ENCODE measurements around the gene STIM2. TPM values are rescaled to one million over a fixed set of nuclear protein-coding genes. Genes with fewer than 3 reads are reported as not detected.

The STIM2 gene
- total and polyA plus RNA-seq, 10 of the 15 experiments (the other 5 are each of a cell fraction or from before 2014, with no cell fraction given): 4.7 to 41.5 (median 16.9) TPM

- TF ChIP-seq STAT3 (IDR thresholded peaks at IDR 0.05; ENCODE audit: low read depth, low read length) (no peak), SREBF2 (IDR thresholded peaks at IDR 0.05; ENCODE audit: low read length) (no peak)
These were observed 27.2 kb downstream of the STIM2 start (continued) for GRCh38 chr4:26887809-26888208.

- intact Hi-C loops (cut with micrococcal nuclease; ENCODE audit: unreplicated experiment) (no loop called here), in situ Hi-C loops (cut with MboI) (loop anchor here (10.0 kb wide), 1 partner anchor 105 kb away; no protein-coding TSS in a partner anchor)
- H3K4me2 ChIP-seq (ENCODE audit: control insufficient read depth, insufficient read depth): no peak overlapping the region
- peaks cover 1% of the 10 kb centered on the region; the same call in 2 of the 3 replicates for H3K9me3 ChIP-seq (replicated peaks; ENCODE audit: control insufficient read depth, insufficient read depth, low read length)
- no peak overlapping the region for H3K27ac ChIP-seq (ENCODE audit: control insufficient read depth, insufficient read depth)
- H4K20me1 ChIP-seq (ENCODE audit: control insufficient read depth, insufficient read depth): no peaks in the 10 kb centered on the region
- ChIA-PET CTCF (no interaction called here), RAD21 (ENCODE audit: unreplicated experiment) (no interaction called here), SMC1A (ENCODE audit: uncharacterized antibody, unreplicated experiment) (interaction anchor here (6.6 kb wide), 1 partner anchor 103 kb away, joined by 92 read pairs; no protein-coding TSS in a partner anchor), POLR2A (no interaction called here)
- WGBS (ENCODE audit: insufficient coverage, insufficient replicate concordance, low lambda C conversion rate, missing lambda C conversion rate): 97% methylated on average over 3 of the region's 3 CpGs
- no peaks in the 10 kb centered on the region for H3K36me3 ChIP-seq (ENCODE audit: control insufficient read depth in 2 of 2, insufficient read depth in 2 of 2, low read length in 1 of 2)
- H3K4me1 ChIP-seq (ENCODE audit: control insufficient read depth, insufficient read depth, low read length): peaks cover 24% of the 10 kb centered on the region
- DNase-seq (ENCODE audit: low read depth, low spot score): no peak
- H3K9ac ChIP-seq (ENCODE audit: control insufficient read depth, insufficient read depth, low read length): no peak overlapping the region
- no TSS peak for BruUV-seq (replicated peaks)
- H3K27me3 ChIP-seq (replicated peaks in 1 of 2; ENCODE audit: control insufficient read depth in 2 of 2, insufficient read depth in 2 of 2, low read length in 1 of 2): no peaks in the 10 kb centered on the region
- FAIRE-seq: no peak
- no peak overlapping the region for H2AFZ ChIP-seq (ENCODE audit: control insufficient read depth, low read depth, low read length)
- H3K79me2 ChIP-seq (ENCODE audit: control insufficient read depth, insufficient read depth, low read length): peaks cover 22% of the 10 kb centered on the region
- H3K4me3 ChIP-seq: no peak overlapping the region
- no peak for ATAC-seq
- no peak for TF ChIP-seq MEF2A (IDR thresholded peaks at IDR 0.05; ENCODE audit: insufficient read depth, low read depth, low read length)
- no peak for TF ChIP-seq SMC3 (IDR thresholded peaks at IDR 0.05; ENCODE audit: borderline replicate concordance, low read length)
- TF ChIP-seq SRF (IDR thresholded peaks at IDR 0.05; ENCODE audit: low read depth in 2 of 2, low read length in 2 of 2): no peak
- TF ChIP-seq FOXK2 (IDR thresholded peaks at IDR 0.05): no peak
- no peak for TF ChIP-seq BCL3 (IDR thresholded peaks at IDR 0.05; ENCODE audit: borderline replicate concordance, insufficient read depth, low read depth, low read length, poor library complexity, severe bottlenecking)
- no peak for TF ChIP-seq JUNB (IDR thresholded peaks at IDR 0.05)
- no peak for TF ChIP-seq LARP7 (IDR thresholded peaks at IDR 0.05)
- no peak for TF ChIP-seq POU2F2 (IDR thresholded peaks at IDR 0.05; ENCODE audit: borderline replicate concordance, low read depth, low read length)
- TF ChIP-seq RBBP5 (conservative IDR thresholded peaks at IDR 0.05): no peak
- TF ChIP-seq E2F4 (IDR thresholded peaks at IDR 0.05; ENCODE audit: low read depth, low read length): no peak
- TF ChIP-seq STAT3 (IDR thresholded peaks at IDR 0.05; ENCODE audit: low read depth, low read length): no peak
- TF ChIP-seq ZNF592 (IDR thresholded peaks at IDR 0.05): no peak
- no peak for TF ChIP-seq ZNF217 (IDR thresholded peaks at IDR 0.05)
- no peak for TF ChIP-seq NKRF (conservative IDR thresholded peaks at IDR 0.05)
These were observed 28.7 kb downstream of the STIM2 start for GRCh38 chr4:26889356-26889755.

Measured in GM12878 (cell line).